ENCODE data around the gene DPYSL4.

Gene DPYSL4

GRCh38 chr10:132232981-132233380 is 46.2 kb downstream of the DPYSL4 start:
- Histone ChIP-seq H3K27me3 (ENCODE audit: control insufficient read depth, insufficient read depth, low read length) (no peaks in the 10 kb centered on the region), H3K9me3 (replicated peaks; ENCODE audit: low read length) (no peaks in the 10 kb centered on the region), H3K9ac (ENCODE audit: low read depth, low read length) (no peak overlapping the region), H3K36me3 (ENCODE audit: insufficient read depth, low read length) (no peaks in the 10 kb centered on the region), H3K4me1 (ENCODE audit: control insufficient read depth, insufficient read depth, low read length) (peaks cover 13% of the 10 kb centered on the region), H3K4me2 (ENCODE audit: low read length) (no peak overlapping the region), H3K4me3 (ENCODE audit: low read length) (no peak overlapping the region)

GRCh38 chr10:132233501-132234085 is 46.8 kb downstream of the DPYSL4 start:
- Histone ChIP-seq H3K4me1 (ENCODE audit: control insufficient read depth, insufficient read depth, low read length) (peaks cover 13% of the 10 kb centered on the region), H3K36me3 (ENCODE audit: insufficient read depth, low read length) (no peaks in the 10 kb centered on the region), H3K27me3 (ENCODE audit: control insufficient read depth, insufficient read depth, low read length) (no peaks in the 10 kb centered on the region), H3K4me3 (ENCODE audit: low read length) (no peak overlapping the region), H3K9ac (ENCODE audit: low read depth, low read length) (no peak overlapping the region), H3K4me2 (ENCODE audit: low read length) (no peak overlapping the region), H3K9me3 (replicated peaks; ENCODE audit: low read length) (no peaks in the 10 kb centered on the region)

- Histone ChIP-seq H3K4me3 (ENCODE audit: low read length) (no peak overlapping the region), H3K9me3 (replicated peaks; ENCODE audit: low read length) (no peaks in the 10 kb centered on the region), H3K36me3 (ENCODE audit: insufficient read depth, low read length) (no peaks in the 10 kb centered on the region), H3K4me2 (ENCODE audit: low read length) (no peak overlapping the region), H3K4me1 (ENCODE audit: control insufficient read depth, insufficient read depth, low read length) (peaks cover 9% of the 10 kb centered on the region), H3K27me3 (ENCODE audit: control insufficient read depth, insufficient read depth, low read length) (no peaks in the 10 kb centered on the region), H3K9ac (ENCODE audit: low read depth, low read length) (no peak overlapping the region)
Observed at GRCh38 chr10:132234860-132235259, 48.1 kb downstream of the DPYSL4 start.

GRCh38 chr10:132236161-132236560 is 49.4 kb downstream of the DPYSL4 start:
- Histone ChIP-seq H3K4me3 (ENCODE audit: low read length) (no peak overlapping the region), H3K9ac (ENCODE audit: low read depth, low read length) (no peak overlapping the region), H3K4me2 (ENCODE audit: low read length) (no peak overlapping the region), H3K36me3 (ENCODE audit: insufficient read depth, low read length) (no peaks in the 10 kb centered on the region), H3K4me1 (ENCODE audit: control insufficient read depth, insufficient read depth, low read length) (peaks cover 3% of the 10 kb centered on the region), H3K27me3 (ENCODE audit: control insufficient read depth, insufficient read depth, low read length) (peaks cover 5% of the 10 kb centered on the region), H3K9me3 (replicated peaks; ENCODE audit: low read length) (no peaks in the 10 kb centered on the region)

- Histone ChIP-seq H3K36me3 (ENCODE audit: insufficient read depth, low read length) (no peaks in the 10 kb centered on the region), H3K4me3 (ENCODE audit: low read length) (no peak overlapping the region), H3K27me3 (ENCODE audit: control insufficient read depth, insufficient read depth, low read length) (peaks cover 11% of the 10 kb centered on the region), H3K9ac (ENCODE audit: low read depth, low read length) (no peak overlapping the region), H3K9me3 (replicated peaks; ENCODE audit: low read length) (no peaks in the 10 kb centered on the region), H3K4me1 (ENCODE audit: control insufficient read depth, insufficient read depth, low read length) (peaks cover 6% of the 10 kb centered on the region), H3K4me2 (ENCODE audit: low read length) (no peak overlapping the region)
Observed at GRCh38 chr10:132236881-132237280, 50.1 kb downstream of the DPYSL4 start.

- Histone ChIP-seq H3K4me3 (ENCODE audit: low read length) (no peak overlapping the region), H3K27me3 (ENCODE audit: control insufficient read depth, insufficient read depth, low read length) (peaks cover 11% of the 10 kb centered on the region), H3K9me3 (replicated peaks; ENCODE audit: low read length) (no peaks in the 10 kb centered on the region), H3K36me3 (ENCODE audit: insufficient read depth, low read length) (no peaks in the 10 kb centered on the region), H3K9ac (ENCODE audit: low read depth, low read length) (no peak overlapping the region), H3K4me2 (ENCODE audit: low read length) (no peak overlapping the region), H3K4me1 (ENCODE audit: control insufficient read depth, insufficient read depth, low read length) (peaks cover 6% of the 10 kb centered on the region)
Observed at GRCh38 chr10:132237396-132237795, 50.6 kb downstream of the DPYSL4 start.

GRCh38 chr10:132237871-132238270 is 51.1 kb downstream of the DPYSL4 start:
- H3K36me3 ChIP-seq (ENCODE audit: insufficient read depth, low read length) = no peaks in the 10 kb centered on the region
- peaks cover 5% of the 10 kb centered on the region for H3K4me1 ChIP-seq (ENCODE audit: control insufficient read depth, insufficient read depth, low read length)
- peaks cover 11% of the 10 kb centered on the region for H3K27me3 ChIP-seq (ENCODE audit: control insufficient read depth, insufficient read depth, low read length)
- no peak overlapping the region for H3K9ac ChIP-seq (ENCODE audit: low read depth, low read length)
- no peaks in the 10 kb centered on the region for H3K9me3 ChIP-seq (replicated peaks; ENCODE audit: low read length)
- no peak overlapping the region for H3K4me3 ChIP-seq (ENCODE audit: low read length)
- no peak overlapping the region for H3K4me2 ChIP-seq (ENCODE audit: low read length)

- Histone ChIP-seq H3K4me1 (ENCODE audit: control insufficient read depth, insufficient read depth, low read length) (peaks cover 3% of the 10 kb centered on the region), H3K36me3 (ENCODE audit: insufficient read depth, low read length) (no peaks in the 10 kb centered on the region), H3K27me3 (ENCODE audit: control insufficient read depth, insufficient read depth, low read length) (peaks cover 11% of the 10 kb centered on the region), H3K4me2 (ENCODE audit: low read length) (no peak overlapping the region), H3K9me3 (replicated peaks; ENCODE audit: low read length) (no peaks in the 10 kb centered on the region), H3K4me3 (ENCODE audit: low read length) (no peak overlapping the region), H3K9ac (ENCODE audit: low read depth, low read length) (no peak overlapping the region)
Observed at GRCh38 chr10:132238371-132239125, 51.8 kb downstream of the DPYSL4 start.

- no peak overlapping the region for H3K4me2 ChIP-seq (ENCODE audit: low read length)
- H3K4me1 ChIP-seq (ENCODE audit: control insufficient read depth, insufficient read depth, low read length) = peaks cover 3% of the 10 kb centered on the region
- no peak overlapping the region for H3K4me3 ChIP-seq (ENCODE audit: low read length)
- no peaks in the 10 kb centered on the region for H3K9me3 ChIP-seq (replicated peaks; ENCODE audit: low read length)
- no peaks in the 10 kb centered on the region for H3K36me3 ChIP-seq (ENCODE audit: insufficient read depth, low read length)
- H3K27me3 ChIP-seq (ENCODE audit: control insufficient read depth, insufficient read depth, low read length) = peaks cover 11% of the 10 kb centered on the region
- no peak overlapping the region for H3K9ac ChIP-seq (ENCODE audit: low read depth, low read length)
Observed at GRCh38 chr10:132239126-132240031, 52.6 kb downstream of the DPYSL4 start.

- Histone ChIP-seq H3K4me3 (ENCODE audit: low read length) (no peak overlapping the region), H3K36me3 (ENCODE audit: insufficient read depth, low read length) (no peaks in the 10 kb centered on the region)
Observed at GRCh38 chr10:132240156-132240555, 53.4 kb downstream of the DPYSL4 start.

GRCh38 chr10:132240581-132240980 is 53.8 kb downstream of the DPYSL4 start:
- H3K9me3 ChIP-seq (replicated peaks; ENCODE audit: low read length) = no peaks in the 10 kb centered on the region
- no peak overlapping the region for H3K4me2 ChIP-seq (ENCODE audit: low read length)
- peaks cover 3% of the 10 kb centered on the region for H3K4me1 ChIP-seq (ENCODE audit: control insufficient read depth, insufficient read depth, low read length)
- H3K36me3 ChIP-seq (ENCODE audit: insufficient read depth, low read length) = no peaks in the 10 kb centered on the region
- H3K4me3 ChIP-seq (ENCODE audit: low read length) = no peak overlapping the region
- H3K9ac ChIP-seq (ENCODE audit: low read depth, low read length) = no peak overlapping the region
- peaks cover 11% of the 10 kb centered on the region for H3K27me3 ChIP-seq (ENCODE audit: control insufficient read depth, insufficient read depth, low read length)

More at GRCh38 chr10:132240156-132240555, 53.4 kb downstream of the DPYSL4 start:
- Histone ChIP-seq H3K9me3 (replicated peaks; ENCODE audit: low read length) (no peaks in the 10 kb centered on the region), H3K4me1 (ENCODE audit: control insufficient read depth, insufficient read depth, low read length) (peaks cover 3% of the 10 kb centered on the region), H3K27me3 (ENCODE audit: control insufficient read depth, insufficient read depth, low read length) (peaks cover 11% of the 10 kb centered on the region), H3K9ac (ENCODE audit: low read depth, low read length) (no peak overlapping the region), H3K4me2 (ENCODE audit: low read length) (no peak overlapping the region)
